GM21447 (cell line): ENCODE results near the gene CATSPER3.
A peak's percentile ranks its signal among the peaks of the same experiment; 100 is the strongest.

ENCODE experiments used
- ATAC-seq: cut with Tn5 transposase; IDR thresholded peaks from one replicate; pipeline ENCODE4 v1.9.1; 2021; ENCODE audit not compliant: unreplicated experiment

CATSPER3 gene

DNA sequence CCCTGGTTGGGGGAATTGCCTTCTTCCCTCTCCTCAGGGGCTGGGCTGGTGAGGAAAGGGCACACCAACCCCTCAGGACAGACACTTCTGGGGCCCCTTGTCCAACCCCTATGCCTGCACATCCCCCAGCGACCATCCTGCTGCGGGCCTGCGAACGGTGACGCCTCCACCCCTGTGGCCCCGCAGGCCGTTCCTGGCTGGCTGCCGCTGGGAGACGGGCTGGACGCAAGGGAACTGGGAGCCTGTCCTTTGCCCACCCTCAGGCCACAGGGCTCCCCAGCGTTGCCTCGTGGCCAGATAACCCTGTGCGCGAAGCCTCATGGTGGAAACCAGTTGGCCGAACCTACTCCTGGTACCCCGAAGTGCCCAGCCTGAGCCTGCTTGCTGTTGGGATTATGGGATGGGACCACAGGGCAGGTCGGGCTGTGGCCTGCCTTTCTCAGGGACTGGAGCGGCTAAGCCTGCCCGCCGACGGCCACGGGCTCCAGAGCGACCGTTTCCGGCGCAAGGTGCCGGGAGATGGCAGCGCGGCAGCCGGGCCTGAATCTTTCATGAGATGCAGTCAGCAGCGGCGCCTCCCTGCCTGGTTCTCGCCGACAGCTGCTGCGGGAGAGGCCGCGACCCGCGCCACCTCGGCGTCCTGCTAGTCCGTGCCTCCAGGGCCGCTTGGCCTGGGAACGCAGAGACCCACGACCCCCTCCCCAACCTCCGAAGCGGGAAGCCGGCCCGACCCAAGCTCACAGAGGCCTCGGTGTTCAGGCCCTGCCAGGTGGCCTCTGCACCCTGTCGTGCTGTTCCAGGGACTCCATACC lies 72.8 kb downstream of the CATSPER3 start:
- no peak for ATAC-seq

DNA sequence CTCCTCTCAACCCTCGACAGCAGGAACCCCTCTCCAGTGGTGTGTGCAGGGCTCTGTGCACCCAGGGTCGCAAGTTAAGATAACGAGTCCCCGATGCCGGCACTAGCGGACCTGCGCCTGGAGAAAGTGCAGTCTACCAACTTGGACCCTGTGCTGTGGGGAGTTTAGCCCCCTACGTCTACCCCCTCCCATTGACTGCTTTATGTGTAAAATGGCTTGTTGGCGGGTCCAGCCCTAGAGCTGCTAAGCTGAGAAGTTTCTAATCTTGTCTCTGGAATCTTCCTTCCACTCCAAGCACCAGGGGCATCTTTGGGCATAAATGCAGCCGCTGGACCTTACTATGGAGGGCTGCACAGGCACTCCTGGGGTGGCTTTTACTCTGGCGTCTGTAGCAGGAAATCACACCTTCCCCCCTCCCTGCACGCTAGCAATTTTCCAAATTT lies 73.5 kb downstream of the CATSPER3 start:
- ATAC-seq: no peak

- ATAC-seq: no peak
Observed at GRCh38 chr5:135041726-135042125, 74.0 kb downstream of the CATSPER3 start.

GRCh38 chr5:135042595-135042994 lies 74.9 kb downstream of the CATSPER3 start:
- ATAC-seq: no peak

DNA sequence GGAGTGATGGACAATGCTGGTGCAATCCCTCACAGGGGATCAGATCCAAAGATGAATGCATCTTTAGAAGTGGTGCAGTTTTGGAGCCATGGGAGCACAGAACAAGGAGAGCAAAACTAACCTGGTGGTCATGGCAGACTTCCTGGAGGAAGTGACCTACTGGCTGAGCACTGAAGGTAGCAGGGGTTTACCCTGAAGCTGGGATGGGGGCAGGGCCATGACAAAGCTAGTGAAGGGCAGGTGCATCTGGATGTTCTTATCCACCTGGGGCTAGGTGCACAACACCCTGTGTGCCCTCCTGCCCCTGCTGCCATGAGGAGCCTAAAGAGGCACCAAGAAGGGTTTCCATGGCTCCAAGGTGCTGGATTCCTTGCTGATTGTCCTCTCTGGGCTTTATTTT lies 77.8 kb downstream of the CATSPER3 start:
- ATAC-seq: no peak

DNA sequence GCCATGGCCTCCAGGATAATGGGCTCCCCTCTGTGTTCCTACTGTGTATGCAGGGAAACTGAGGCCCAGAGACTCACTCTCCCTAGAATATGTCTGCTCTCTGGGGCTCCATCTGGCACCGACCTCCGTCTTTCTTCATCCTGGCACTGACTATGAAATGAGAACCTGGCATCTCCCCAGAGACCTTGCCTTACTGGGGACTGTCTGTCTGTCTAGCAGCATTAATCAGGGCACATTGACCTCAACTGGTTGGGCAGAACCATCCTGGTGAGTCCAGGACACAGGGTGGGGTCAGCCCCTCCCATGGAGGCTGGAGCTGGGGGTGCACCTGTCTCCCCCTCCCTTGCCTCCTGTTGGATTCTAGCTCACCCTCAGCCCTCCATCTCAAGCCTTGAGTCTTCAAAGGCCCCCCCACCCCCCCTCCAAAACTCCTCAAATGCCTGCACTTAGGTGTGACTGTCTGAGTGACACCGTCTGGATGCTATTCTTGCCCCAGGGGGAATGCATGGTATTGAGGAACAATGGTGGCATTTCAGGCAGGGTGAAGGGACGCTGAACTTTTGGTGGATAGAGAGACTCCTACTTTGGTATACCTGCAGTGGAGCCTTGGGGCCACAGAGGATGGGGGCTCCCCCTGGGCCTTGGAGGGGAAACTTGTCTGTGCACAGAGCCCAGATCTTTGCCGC lies 79.1 kb downstream of the CATSPER3 start:
- ATAC-seq: no peak

- no peak for ATAC-seq
Observed at GRCh38 chr5:135047347-135047695, 79.6 kb downstream of the CATSPER3 start.

DNA sequence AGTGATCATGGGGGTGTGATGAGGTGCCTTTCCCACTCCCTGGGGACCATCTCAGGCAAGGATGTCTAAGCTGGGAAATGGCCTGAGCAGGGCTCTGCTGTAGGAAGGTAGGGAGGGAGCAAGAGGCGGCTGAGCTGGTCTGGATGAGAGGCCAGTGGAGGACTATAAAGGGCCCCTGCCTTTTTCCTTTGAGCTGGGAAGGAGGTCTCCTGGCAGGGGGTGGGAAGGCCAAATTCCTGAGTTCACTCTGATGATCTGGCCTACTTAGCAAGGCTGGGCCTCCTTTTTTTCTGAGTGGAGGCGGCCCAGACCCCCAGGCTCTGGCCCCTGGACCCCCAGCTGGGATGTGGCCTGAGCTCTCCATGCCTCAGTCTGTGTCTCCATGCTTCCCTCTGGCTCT lies 80.6 kb downstream of the CATSPER3 start:
- no peak for ATAC-seq

DNA sequence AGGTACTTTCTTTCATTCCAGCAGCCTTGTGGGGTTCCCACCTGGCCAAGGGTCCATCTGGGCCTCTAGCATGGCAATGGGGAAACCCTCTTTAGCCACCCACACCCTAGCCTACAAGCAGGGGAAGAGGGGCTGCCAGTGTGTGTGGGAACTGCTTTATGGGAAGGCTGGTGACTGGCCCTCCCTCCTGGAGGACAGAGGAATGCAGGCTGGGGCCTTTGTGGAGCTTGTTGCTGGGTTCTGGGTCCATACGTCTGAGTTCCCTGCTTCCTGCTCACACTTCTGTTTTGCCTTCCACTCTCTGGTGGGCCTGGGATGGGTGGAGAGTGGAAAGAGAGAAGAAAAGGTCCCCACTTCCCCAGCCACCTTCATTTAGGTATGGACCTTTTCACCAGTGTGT lies 81.2 kb downstream of the CATSPER3 start:
- ATAC-seq: no peak

DNA sequence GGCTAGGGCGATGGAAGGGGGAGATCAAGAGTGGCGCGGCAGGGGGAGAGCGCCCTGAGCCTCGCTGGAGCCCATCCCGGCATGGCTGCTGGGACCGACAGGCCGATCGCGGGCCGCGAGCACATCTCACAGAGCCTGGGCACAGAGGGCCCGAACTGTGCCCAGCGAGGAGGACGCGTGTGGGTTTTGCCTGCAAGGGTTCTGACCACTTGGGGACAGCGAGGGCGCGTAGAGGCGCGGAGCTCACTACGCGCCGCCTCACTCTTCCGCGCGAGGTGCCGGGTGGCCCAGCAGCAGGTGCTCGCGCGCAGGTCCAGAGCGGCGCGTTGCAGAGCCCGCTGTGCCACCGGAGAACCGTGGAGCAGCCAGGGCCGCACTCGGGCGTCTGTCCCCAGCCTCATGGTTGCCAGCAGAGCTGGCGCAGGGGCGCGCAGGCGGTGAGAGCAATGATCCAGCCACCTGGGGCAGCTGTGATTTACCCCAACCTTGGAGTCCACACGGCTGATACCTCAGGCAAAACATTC lies 82.6 kb downstream of the CATSPER3 start:
- ATAC-seq: no peak

GRCh38 chr5:135051399-135051798 lies 83.7 kb downstream of the CATSPER3 start:
- ATAC-seq: no peak

DNA sequence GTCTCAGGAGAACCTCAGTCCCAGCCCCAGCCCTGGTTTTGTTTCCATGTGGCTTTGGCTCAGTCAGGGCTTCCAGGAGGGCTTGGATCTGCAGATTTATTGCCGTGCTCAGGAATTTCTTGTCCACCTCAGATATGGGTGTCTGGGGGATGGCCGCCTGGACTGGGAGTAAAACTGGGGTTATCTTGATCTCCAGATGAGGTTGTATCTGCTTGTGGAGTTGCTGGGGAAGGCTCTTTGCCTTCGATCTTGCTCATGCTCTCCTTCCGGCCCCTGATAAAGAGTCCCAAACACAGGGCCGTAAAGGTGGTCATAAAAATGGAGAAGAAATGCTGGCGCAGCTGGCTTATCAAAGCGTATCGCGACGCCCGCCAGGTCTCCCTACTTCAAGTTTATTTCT lies 84.2 kb downstream of the CATSPER3 start:
- no peak for ATAC-seq

DNA sequence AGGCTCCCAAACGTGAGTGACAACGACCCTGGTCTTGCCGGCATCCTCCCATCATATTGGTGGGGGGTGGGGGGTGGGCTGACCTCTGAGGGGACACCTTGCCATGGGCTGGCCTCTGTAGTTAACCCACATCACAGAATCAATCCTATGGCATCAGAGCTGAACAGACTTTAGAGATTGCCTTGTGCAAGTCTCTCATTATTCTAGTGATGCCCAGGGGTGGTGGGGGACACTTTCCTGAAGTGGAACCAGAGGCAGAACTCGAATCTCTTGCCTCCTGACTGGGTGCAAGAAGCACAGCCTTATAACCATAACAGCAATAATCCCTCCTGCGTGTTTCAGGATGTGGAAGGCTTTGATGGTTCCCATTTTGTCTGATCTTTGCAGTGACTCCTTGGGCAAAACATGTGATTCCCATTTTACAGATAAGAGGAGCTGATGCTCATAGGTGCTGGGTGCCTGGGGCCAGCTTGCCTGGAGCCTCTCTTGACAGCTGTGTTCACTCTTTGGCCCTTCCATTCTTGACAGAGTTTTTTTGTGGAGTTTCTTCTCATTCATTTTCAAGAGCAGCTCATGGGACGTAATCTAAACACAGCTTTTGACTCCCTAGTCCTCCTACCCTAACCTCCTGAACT lies 84.9 kb downstream of the CATSPER3 start:
- ATAC-seq: no peak

DNA sequence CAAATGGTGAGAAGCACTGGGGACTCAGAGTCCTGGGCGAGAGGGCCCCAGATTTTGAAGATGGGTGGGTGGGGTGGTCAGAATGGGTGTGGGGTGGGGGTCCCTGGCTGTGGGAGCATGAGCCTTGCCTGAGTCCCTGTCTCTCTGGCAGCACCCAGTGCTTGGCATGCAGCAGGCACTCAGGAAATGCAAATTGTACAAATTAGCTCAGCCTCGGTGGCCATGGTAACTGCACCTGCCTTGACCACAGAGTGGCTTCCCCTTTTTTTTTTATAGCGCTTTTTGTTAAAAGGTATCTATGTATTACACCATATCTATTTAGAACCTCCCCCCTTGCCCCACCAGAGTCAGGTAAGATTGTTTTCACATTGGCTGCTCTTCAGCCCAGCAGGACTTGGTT lies 85.6 kb downstream of the CATSPER3 start:
- peak; percentile 92 for ATAC-seq

- ATAC-seq: no peak
Observed at GRCh38 chr5:135053989-135054388, 86.3 kb downstream of the CATSPER3 start.

- no peak for ATAC-seq
Observed at GRCh38 chr5:135054546-135054945, 86.8 kb downstream of the CATSPER3 start.

- ATAC-seq: no peak
Observed at GRCh38 chr5:135055396-135055795, 87.7 kb downstream of the CATSPER3 start.

GRCh38 chr5:135056316-135057030 lies 88.8 kb downstream of the CATSPER3 start:
- no peak for ATAC-seq

- no peak for ATAC-seq
Observed at GRCh38 chr5:135057233-135057632, 89.5 kb downstream of the CATSPER3 start.

DNA sequence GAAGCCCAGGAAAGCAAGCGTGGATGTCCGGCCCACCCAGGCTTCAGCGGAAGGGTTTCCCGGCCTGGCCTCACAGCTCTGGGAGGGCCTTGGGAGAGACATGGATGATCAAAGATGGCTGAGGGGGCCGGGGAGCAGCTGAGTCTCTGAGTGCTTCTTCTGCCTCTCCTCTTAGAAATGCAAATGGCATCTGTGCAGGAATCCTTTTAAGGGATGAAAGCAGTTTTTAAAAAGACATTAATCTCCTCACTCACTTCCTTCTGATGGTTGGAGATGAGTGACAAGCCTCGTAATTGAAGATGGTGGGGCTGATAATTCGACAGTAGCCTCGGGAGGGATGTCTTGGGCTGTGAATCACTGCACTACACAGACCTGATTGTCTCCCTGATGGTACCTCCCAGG lies 90.6 kb downstream of the CATSPER3 start:
- no peak for ATAC-seq
